NCI-H1092 (cell line): Measurements from ENCODE around the gene EBPL.
"Not testable (repeated sequence)": the region's sequence is repeated elsewhere in the genome, so short reads cannot be mapped to it uniquely, and the experiment has no call there.

ENCODE experiments used
- DNase-seq: peaks from one replicate; lab custom pipeline; 2025; lab: John Stamatoyannopoulos, UW

The EBPL gene

DNA sequence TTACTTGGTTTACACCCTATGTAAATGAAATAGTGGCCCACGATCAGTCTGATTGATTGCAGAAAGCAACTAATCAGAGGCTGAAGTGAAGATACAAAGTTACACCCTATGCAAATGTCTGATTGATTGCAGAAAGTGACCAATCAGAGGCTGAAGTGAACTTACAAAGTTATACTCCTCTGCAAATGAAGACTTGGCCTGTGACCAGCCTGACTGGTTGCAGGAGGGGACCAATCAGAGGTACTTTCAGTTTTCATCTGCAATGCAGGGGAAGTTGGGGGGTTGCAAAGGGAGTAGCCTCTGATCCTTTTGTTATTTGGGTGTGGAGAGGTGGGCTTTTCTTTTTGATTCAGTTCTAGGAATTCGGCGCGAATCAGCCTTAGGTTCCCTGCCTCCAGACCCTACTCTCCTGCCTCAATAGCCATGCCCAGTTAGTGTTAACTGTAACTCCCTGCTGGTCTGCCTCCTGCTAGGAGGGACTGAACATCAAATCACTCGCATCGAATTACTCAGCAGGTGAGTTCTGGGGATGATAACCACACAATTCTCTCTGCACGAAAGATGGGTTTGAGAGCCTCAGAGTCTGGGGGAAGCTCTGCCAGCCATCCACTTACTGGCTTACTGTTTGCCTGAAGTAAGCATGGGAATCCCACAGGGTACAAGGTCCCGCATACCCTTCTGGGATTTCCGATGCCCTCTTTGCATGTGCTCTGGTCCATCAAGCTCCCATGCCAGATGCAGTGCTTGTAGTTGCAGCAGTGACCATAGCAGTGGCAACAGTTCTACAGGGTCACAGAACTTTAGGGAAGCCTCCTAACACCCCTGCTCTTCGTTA, 55.5 kb downstream of the EBPL start:
- DNase-seq, result no peak

DNA sequence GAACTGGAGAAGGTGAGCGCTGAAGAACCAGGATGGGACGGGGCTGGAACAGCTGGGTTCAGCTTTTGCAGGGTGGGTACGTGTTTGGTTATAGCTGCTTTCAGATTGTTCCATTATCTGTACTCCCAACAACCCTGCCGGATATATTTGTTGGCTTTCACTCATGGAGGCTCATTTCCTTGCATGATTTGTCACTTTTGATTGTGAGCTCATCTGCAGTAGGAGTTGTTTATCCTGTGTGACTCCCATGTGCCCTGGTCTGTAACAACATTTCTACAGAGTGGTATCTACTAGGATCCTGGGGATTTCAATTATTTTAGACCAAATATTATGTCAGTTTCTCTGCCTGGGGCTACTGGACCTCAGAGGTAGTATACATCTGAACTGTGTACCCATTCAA, 57.6 kb downstream of the EBPL start:
- no peak for DNase-seq

DNA sequence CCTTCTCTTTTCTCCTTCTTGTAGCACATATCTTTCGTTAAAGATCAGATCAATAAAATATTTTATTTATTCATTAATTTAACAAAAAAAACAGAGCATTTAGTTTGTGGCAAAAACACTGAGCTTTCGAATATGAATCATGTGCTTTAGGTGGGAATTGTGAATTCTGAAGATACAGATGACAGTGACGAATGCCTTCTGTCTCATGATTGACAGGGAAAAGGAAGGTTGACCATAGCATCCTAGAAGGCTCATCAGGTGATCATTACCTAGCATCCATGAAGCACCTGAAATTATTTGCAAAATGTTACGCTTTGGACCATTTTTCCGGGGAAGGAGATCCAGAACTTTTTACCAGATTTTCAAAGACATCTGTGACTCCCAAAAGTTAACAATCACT, 59.1 kb downstream of the EBPL start:
- DNase-seq, result no peak

DNA sequence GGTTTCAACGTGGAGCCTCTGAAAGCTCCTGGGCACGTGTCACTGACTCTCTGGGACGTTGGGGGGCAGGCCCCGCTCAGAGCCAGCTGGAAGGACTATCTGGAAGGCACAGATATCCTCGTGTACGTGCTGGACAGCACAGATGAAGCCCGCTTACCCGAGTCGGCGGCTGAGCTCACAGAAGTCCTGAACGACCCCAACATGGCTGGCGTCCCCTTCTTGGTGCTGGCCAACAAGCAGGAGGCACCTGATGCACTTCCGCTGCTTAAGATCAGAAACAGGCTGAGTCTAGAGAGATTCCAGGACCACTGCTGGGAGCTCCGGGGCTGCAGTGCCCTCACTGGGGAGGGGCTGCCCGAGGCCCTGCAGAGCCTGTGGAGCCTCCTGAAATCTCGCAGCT, 60.7 kb downstream of the EBPL start:
- DNase-seq, result no peak

DNA sequence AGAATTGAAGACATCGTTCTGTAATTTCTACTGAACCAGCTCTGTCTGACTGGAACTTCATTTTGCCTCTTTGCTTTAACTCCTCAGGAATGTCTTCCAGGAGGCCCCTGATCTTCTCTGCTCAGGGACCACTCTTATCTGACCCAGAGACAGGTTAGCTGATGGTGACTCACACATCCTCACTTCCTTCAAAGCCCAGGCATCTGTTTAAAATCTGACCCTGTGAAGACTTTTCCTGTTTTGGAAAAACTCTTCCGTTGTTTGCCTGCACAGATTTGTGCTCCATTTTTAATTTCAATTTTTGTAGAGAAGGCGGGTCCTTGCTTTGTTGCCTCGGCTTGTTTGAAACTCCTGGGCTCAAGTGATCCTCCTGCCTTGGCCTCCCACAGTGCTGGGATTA, 61.3 kb downstream of the EBPL start:
- DNase-seq, result no peak

DNA sequence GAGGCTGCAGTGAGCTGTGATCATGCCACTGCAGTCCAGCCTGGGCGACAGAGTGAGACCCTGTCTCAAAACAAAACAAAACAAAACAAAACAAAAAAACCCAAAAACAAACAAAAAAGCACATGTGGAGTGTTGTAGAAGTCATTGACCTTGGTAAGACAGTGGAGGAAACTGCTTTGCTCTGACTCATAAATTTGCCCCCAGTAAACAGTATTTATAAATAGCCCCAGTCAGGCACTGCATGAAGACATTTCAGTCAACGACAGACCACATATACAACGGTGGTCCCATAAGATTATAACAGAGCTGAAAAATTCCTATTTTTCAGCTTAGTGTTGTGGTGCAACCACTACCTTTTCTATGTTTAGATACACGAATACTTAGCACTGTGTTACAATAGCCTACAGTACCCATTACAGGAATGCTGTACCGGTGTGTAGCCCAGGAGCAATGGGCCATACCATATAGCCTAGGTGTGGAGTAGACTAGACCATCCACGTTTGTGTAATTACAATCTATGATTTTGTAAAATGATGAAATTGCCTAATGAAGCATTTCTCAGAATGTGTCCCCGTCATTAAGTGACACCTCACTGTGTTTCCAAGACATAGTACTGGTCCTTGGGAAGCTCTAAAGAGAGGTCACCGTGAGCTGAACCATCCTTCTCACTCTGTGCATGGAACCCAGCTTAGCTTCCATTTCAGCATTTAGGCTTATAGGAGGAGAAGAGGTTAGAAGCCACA, 61.9 kb downstream of the EBPL start:
- DNase-seq, result no peak

DNA sequence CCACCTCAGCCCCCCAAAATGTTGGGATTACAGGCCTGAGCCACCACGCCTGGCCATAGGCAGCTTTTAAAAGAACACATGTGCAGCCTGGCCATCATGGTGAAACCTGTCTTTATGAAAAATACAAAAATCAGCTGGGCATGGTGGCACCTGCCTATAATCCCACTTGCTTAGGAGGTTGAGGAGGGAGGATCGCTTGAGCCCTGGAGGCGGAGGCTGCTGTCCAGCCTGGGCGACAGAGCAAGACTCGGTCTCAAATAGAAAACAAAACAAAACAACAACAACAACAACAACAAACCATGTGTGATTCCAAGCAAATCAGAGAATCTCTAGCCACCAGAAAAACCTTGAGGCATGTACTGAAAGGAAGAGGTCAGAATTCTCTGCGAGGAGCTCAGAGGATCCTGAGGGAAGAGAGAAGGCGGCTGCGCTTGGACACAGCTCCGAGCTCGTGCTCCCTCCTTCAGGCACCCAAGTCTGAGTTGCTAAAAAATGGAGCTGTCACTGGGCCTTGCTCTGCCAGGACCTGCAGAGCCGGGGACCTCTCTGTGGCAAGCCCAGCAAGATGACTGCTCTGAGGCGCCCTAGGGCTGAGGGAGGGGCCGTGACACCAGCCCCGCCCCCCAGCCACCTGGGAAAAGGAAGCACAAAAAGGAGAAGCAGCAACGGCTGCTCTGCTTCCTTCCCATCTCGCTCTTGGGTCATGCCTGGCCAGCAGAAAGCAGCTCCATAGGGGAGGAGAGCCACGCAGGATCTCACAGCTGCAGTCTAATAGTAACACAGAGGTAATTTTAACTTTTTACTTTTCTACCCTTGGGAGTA, 63.2 kb downstream of the EBPL start, which contains the start of gene ARL11:
Gene ARL11 (plus strand): TSS at position 677 of the 822 bp plus-strand sequence. CDS start 1,941 bp downstream, outside the sequence.
- no peak for DNase-seq

DNA sequence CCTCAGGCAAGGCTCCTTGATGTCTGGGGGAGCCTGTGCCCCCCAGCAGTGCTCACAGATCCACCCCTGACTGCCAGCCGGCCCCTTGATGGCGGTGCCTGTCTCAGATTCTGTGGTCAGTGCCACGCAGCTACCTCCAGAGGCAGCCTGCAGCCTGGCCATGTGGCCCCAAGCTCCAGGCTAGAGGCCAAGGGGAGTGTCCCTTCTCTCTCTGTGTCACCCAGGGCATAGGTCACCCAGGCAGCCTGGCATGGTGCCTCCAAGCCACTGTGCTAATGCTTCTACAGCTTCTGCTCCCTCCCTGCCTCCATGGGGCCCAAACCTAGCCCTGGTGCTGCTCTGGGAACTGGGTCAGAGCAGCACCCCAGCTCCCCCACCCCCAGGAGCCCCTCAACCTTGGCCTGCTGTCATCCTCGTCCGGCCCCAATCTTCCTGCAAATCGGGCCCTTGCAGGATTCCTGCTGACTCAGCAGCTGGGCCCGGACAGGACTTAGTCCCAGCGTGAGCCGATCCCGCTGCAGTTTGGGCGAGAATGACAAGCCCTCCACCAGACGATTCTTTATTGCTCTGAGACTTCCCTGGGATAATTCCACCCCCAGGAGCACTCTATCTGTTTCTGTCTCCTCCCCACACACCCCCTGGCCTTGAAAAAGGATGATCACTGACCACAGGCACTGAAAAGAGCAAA, 65.8 kb downstream of the EBPL start:
- no peak for DNase-seq

DNA sequence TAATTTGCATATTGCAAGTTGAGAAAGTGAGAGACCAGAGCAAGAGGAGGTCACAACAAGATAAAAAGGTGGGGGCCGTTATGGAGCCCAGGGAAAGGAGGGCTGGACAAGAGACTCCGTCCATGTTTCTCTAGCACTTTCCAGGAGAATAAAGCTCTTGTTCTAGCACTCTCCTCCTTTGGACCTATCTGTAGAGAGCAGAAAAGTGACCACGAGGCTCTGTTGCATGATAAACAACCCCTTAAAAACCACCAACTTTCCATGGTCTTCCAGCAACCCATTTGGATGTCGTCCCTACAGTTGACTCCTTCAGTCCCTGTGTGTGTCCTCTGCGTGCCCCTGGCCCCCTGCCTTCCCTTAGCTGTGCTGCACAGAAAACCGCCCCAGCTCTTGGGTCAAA, 67.1 kb downstream of the EBPL start:
- DNase-seq, result no peak

DNA sequence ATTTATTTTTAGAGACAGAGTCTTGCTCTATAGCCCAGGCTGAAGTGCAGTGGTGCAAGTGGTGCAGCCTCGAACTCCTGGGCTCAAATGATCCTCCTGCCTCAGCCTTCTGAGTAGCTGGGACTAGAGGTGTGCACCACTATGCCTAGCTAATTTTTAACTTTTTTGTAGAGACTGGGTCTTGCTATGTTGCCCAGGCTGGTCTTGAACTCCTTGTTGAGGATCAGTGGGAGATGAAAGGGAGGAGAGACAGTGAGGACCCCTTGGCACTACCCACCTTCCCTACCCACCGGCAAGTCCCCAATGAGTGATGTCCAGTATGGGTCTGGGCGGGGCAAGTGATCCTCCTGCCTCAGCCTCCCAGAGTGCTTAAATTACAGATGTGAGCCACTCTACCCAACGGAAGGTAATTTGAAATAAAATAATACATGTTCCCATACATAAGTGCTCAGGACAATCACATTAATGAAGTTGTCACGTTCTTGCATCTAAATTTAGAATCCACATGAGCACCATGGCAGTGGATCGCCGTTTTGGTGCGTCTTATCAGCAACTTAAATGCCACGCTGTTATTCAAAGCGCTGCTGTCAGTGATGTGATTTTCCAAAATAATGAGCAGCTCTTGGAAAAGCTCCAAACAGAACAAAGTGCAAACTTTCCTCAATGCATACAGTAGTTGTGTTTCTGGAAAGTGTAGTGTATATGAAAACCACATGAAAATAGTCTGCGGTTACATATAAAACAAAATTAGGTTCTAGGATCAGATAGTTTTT, 68.9 kb downstream of the EBPL start:
- DNase-seq, result no peak

DNA sequence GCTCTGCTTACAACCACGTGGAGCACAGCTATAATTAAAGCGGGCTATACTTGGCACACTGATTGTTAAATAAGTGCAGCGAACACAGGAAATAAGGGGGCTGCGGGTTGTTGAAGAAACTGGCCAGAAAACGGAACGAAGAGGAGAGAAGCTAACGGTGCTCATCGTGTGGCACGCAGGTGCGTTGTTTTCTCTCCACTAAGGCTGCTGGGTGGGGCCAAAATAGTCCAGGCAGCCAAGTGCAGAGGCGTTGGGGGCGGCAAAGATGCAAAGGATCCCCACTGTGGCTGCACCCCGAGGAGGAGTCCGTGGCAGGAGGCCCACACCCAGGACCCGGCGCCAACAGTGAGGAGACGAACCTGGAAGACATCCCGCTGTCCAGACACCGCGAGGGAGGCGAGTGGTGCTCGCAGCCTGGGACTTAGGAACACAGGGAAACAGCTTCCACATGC, 71.1 kb downstream of the EBPL start:
- no peak for DNase-seq

DNA sequence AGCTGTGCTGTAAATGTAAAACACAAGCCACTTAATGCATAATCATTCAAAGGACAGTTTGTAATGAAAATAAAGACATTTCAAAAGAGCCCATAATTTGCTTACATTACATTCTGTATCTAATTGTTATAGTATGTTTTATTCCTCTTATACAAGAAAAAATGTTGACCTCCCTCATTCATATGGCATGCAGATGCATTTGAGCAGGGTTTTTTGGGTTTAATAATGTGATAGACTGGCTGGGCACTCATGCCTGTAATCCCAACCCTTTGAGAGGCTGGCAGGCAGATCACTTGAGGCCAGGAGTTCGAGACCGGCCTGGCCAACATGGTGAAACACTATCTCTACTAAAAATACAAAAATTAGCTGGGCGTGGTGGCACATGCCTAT, 74.6 kb downstream of the EBPL start:
- no peak for DNase-seq

DNA sequence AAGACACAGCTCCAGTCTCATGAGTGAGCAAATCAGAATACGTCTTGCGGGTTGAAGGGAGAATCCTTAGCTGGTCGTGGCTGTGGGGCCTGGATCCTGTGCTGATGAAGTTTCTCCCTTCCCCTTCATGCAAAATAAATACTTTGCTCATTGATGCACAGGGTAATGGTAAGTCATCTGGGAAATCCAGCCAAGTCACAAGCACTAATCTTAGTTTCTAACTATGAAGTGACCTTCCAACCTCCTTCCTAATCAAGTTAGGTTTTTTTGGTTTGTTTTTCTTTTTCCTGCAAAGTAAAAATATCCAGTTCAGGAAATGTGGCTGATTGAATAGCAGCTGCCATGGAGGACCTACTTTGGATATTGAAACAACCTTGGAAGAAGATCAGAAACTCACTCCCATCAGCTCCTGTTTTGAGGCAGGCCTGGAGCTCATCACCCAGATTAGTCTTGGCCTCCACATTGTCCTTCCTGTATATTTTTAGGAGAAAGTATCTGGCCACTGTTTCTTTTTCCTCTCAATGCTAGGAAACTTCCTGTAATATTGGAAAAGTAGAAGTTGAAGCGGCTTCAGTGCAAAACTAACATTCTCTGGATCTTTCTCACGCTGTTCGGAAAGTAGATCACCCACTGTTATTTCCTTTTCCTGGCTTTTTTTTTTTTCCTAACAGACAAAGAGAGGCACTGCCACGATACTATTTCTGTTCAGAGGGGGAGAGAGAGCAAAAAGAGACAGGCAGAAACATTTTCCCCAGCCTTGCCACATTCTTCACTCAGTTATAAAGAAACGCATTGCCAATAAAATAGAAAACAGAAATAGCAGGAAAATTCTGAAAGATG, 75.2 kb downstream of the EBPL start:
- no peak for DNase-seq

DNA sequence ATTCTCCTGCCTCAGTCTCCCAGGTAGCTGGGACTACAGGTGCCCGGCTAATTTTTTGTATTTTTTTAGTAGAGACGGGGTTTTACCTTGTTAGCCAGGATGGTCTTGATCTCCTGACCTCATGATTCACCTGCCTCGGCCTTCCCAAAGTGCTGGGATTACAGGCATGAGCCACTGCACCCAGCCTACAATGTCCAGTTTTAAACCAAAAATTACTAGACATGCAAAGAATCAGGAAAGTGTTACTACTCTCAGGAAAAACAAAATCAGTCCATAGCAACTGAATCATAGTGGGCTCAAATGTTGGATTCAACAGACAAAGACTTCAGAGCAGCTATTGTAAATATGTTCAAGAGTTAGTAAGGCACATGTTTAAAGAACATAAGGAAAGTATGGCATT, 79.2 kb downstream of the EBPL start:
- not testable (repeated sequence) for DNase-seq
